HG03060 (cell line): ENCODE data around the gene VILL.

ENCODE experiments used
- ATAC-seq: cut with Tn5 transposase; IDR thresholded peaks from one replicate; pipeline ENCODE4 v1.9.1; 2021; ENCODE audit warnings: low read depth, moderate number of reproducible peaks; ENCODE audit not compliant: unreplicated experiment

The VILL gene

GRCh38 chr3:38015485-38015884, 24.9 kb downstream of the VILL start:
- no peak for ATAC-seq

GRCh38 chr3:38015984-38016383, 25.4 kb downstream of the VILL start:
- ATAC-seq, result no peak

GRCh38 chr3:38016410-38016809, 25.8 kb downstream of the VILL start:
- no peak for ATAC-seq

- ATAC-seq, result no peak
Observed at GRCh38 chr3:38016847-38017444, 26.4 kb downstream of the VILL start.

GRCh38 chr3:38017445-38018295, 27.1 kb downstream of the VILL start:
- no peak for ATAC-seq

GRCh38 chr3:38018296-38019266, 28.0 kb downstream of the VILL start:
- no peak for ATAC-seq

GRCh38 chr3:38019658-38020341, 29.2 kb downstream of the VILL start:
- no peak for ATAC-seq

- no peak for ATAC-seq
Observed at GRCh38 chr3:38020342-38020726, 29.7 kb downstream of the VILL start.

- ATAC-seq, result no peak
Observed at GRCh38 chr3:38021196-38021595, 30.6 kb downstream of the VILL start.

- ATAC-seq, result no peak
Observed at GRCh38 chr3:38022301-38022700, 31.7 kb downstream of the VILL start.

GRCh38 chr3:38022896-38023709, 32.5 kb downstream of the VILL start:
- ATAC-seq, result no peak

- no peak for ATAC-seq
Observed at GRCh38 chr3:38026856-38027255, 36.3 kb downstream of the VILL start.

GRCh38 chr3:38027466-38028465, 37.2 kb downstream of the VILL start:
- ATAC-seq, result no peak

GRCh38 chr3:38028621-38029361, 38.2 kb downstream of the VILL start:
- ATAC-seq, result no peak

- ATAC-seq, result no peak
Observed at GRCh38 chr3:38029400-38030125, 39.0 kb downstream of the VILL start, which contains the start of gene PLCD1. Gene PLCD1 (minus strand): TSS chr3:38029642. CDS start chr3:38029539, 103 bp downstream.

GRCh38 chr3:38030126-38031021, 39.8 kb downstream of the VILL start:
- ATAC-seq, result no peak
